ENCODE results near the gene PIGL.
A peak's percentile ranks its signal among the peaks of the same experiment; 100 is the strongest.
"Not testable (repeated sequence)": the region's sequence is repeated elsewhere in the genome, so short reads cannot be mapped to it uniquely, and the experiment has no call there.

The PIGL gene

GRCh38 chr17:16217002-16217635 lies at the start of gene PIGL:
Gene PIGL (plus strand): TSS chr17:16217210. CDS start chr17:16217227, 17 bp downstream.
- no peaks in the 10 kb centered on the region for H3K27me3 ChIP-seq (ENCODE audit: low read depth, low read length)
- peaks cover 0 to 23% of the 10 kb centered on the region in 2 donors for H3K4me1 ChIP-seq (ENCODE audit: control insufficient read depth in 1 of 2, insufficient read depth in 2 of 2, low read length in 2 of 2)
- peak within 1 kb of the TSS; percentile 94 for H3K27ac ChIP-seq (ENCODE audit: low read length)
- no peaks in the 10 kb centered on the region for H3K9me3 ChIP-seq (ENCODE audit: control insufficient read depth in 1 of 2, low read length in 2 of 2)
- peak within 1 kb of the TSS; percentile 95 to 100 for H3K4me3 ChIP-seq (ENCODE audit: low read depth in 1 of 2, low read length in 2 of 2)
- no peaks in the 10 kb centered on the region for H3K36me3 ChIP-seq (ENCODE audit: control insufficient read depth in 1 of 2, insufficient read depth in 2 of 2, low read length in 2 of 2)

GRCh38 chr17:16171613-16172012 lies 45.4 kb upstream of the PIGL start:
- Histone ChIP-seq H3K4me1 (ENCODE audit: control insufficient read depth in 1 of 2, insufficient read depth in 2 of 2, low read length in 2 of 2) (no peaks in the 10 kb centered on the region), H3K4me3 (ENCODE audit: low read depth in 1 of 2, low read length in 2 of 2) (no peak overlapping the region), H3K27ac (ENCODE audit: low read length) (no peak overlapping the region), H3K9me3 (ENCODE audit: control insufficient read depth in 1 of 2, low read length in 2 of 2) (no peaks in the 10 kb centered on the region), H3K27me3 (ENCODE audit: low read depth, low read length) (no peaks in the 10 kb centered on the region), H3K36me3 (ENCODE audit: control insufficient read depth in 1 of 2, insufficient read depth in 2 of 2, low read length in 2 of 2) (peaks cover 0 to 6% of the 10 kb centered on the region in 2 donors)

- no peak overlapping the region for H3K27ac ChIP-seq (ENCODE audit: low read length)
Measured at GRCh38 chr17:16178836-16179235, 38.2 kb upstream of the PIGL start.

GRCh38 chr17:16181581-16181980 lies 35.4 kb upstream of the PIGL start:
- H3K4me3 ChIP-seq (ENCODE audit: low read depth in 1 of 2, low read length in 2 of 2) = no peak overlapping the region
- H3K4me1 ChIP-seq (ENCODE audit: control insufficient read depth in 1 of 2, insufficient read depth in 2 of 2, low read length in 2 of 2) = no peaks in the 10 kb centered on the region
- H3K27ac ChIP-seq (ENCODE audit: low read length) = no peak overlapping the region
- H3K9me3 ChIP-seq (ENCODE audit: control insufficient read depth in 1 of 2, low read length in 2 of 2) = no peaks in the 10 kb centered on the region
- H3K27me3 ChIP-seq (ENCODE audit: low read depth, low read length) = no peaks in the 10 kb centered on the region
- H3K36me3 ChIP-seq (ENCODE audit: control insufficient read depth in 1 of 2, insufficient read depth in 2 of 2, low read length in 2 of 2) = peaks cover 6 to 14% of the 10 kb centered on the region in 2 donors

More at GRCh38 chr17:16178836-16179235, 38.2 kb upstream of the PIGL start:
- Histone ChIP-seq H3K4me3 (ENCODE audit: low read depth in 1 of 2, low read length in 2 of 2) (no peak overlapping the region), H3K4me1 (ENCODE audit: control insufficient read depth in 1 of 2, insufficient read depth in 2 of 2, low read length in 2 of 2) (no peaks in the 10 kb centered on the region), H3K27me3 (ENCODE audit: low read depth, low read length) (no peaks in the 10 kb centered on the region), H3K9me3 (ENCODE audit: control insufficient read depth in 1 of 2, low read length in 2 of 2) (no peaks in the 10 kb centered on the region), H3K36me3 (ENCODE audit: control insufficient read depth in 1 of 2, insufficient read depth in 2 of 2, low read length in 2 of 2) (peaks cover 0 to 1% of the 10 kb centered on the region in 2 donors)

GRCh38 chr17:16187642-16188041 lies 29.4 kb upstream of the PIGL start:
- no peak overlapping the region for H3K27ac ChIP-seq (ENCODE audit: low read length)
- no peak overlapping the region for H3K4me3 ChIP-seq (ENCODE audit: low read depth in 1 of 2, low read length in 2 of 2)
- H3K9me3 ChIP-seq (ENCODE audit: control insufficient read depth in 1 of 2, low read length in 2 of 2) = no peaks in the 10 kb centered on the region
- peaks cover 9 to 18% of the 10 kb centered on the region in 2 donors for H3K36me3 ChIP-seq (ENCODE audit: control insufficient read depth in 1 of 2, insufficient read depth in 2 of 2, low read length in 2 of 2)
- peaks cover 0 to 12% of the 10 kb centered on the region in 2 donors for H3K4me1 ChIP-seq (ENCODE audit: control insufficient read depth in 1 of 2, insufficient read depth in 2 of 2, low read length in 2 of 2)
- H3K27me3 ChIP-seq (ENCODE audit: low read depth, low read length) = no peaks in the 10 kb centered on the region

- H3K27me3 ChIP-seq (ENCODE audit: low read depth, low read length) = no peaks in the 10 kb centered on the region
- H3K27ac ChIP-seq (ENCODE audit: low read length) = no peak overlapping the region
- no peak overlapping the region for H3K4me3 ChIP-seq (ENCODE audit: low read depth in 1 of 2, low read length in 2 of 2)
- no peaks in the 10 kb centered on the region for H3K9me3 ChIP-seq (ENCODE audit: control insufficient read depth in 1 of 2, low read length in 2 of 2)
- H3K36me3 ChIP-seq (ENCODE audit: control insufficient read depth in 1 of 2, insufficient read depth in 2 of 2, low read length in 2 of 2) = peaks cover 12 to 16% of the 10 kb centered on the region in 2 donors
- H3K4me1 ChIP-seq (ENCODE audit: control insufficient read depth in 1 of 2, insufficient read depth in 2 of 2, low read length in 2 of 2) = peaks cover 0 to 12% of the 10 kb centered on the region in 2 donors
Measured at GRCh38 chr17:16189791-16190348, 27.1 kb upstream of the PIGL start.

- H3K36me3 ChIP-seq (ENCODE audit: control insufficient read depth in 1 of 2, insufficient read depth in 2 of 2, low read length in 2 of 2) = peaks cover 6 to 14% of the 10 kb centered on the region in 2 donors
- H3K4me1 ChIP-seq (ENCODE audit: control insufficient read depth in 1 of 2, insufficient read depth in 2 of 2, low read length in 2 of 2) = peaks cover 0 to 12% of the 10 kb centered on the region in 2 donors
- H3K9me3 ChIP-seq (ENCODE audit: control insufficient read depth in 1 of 2, low read length in 2 of 2) = no peaks in the 10 kb centered on the region
- H3K27ac ChIP-seq (ENCODE audit: low read length) = no peak overlapping the region
- no peak overlapping the region for H3K4me3 ChIP-seq (ENCODE audit: low read depth in 1 of 2, low read length in 2 of 2)
- no peaks in the 10 kb centered on the region for H3K27me3 ChIP-seq (ENCODE audit: low read depth, low read length)
Measured at GRCh38 chr17:16190703-16191360, 26.2 kb upstream of the PIGL start.

GRCh38 chr17:16191604-16192003 lies 25.4 kb upstream of the PIGL start:
- peaks cover 6 to 11% of the 10 kb centered on the region in 2 donors for H3K36me3 ChIP-seq (ENCODE audit: control insufficient read depth in 1 of 2, insufficient read depth in 2 of 2, low read length in 2 of 2)
- H3K4me3 ChIP-seq (ENCODE audit: low read depth in 1 of 2, low read length in 2 of 2) = no peak overlapping the region
- no peaks in the 10 kb centered on the region for H3K27me3 ChIP-seq (ENCODE audit: low read depth, low read length)
- peaks cover 0 to 12% of the 10 kb centered on the region in 2 donors for H3K4me1 ChIP-seq (ENCODE audit: control insufficient read depth in 1 of 2, insufficient read depth in 2 of 2, low read length in 2 of 2)
- no peak overlapping the region for H3K27ac ChIP-seq (ENCODE audit: low read length)
- no peaks in the 10 kb centered on the region for H3K9me3 ChIP-seq (ENCODE audit: control insufficient read depth in 1 of 2, low read length in 2 of 2)

- H3K27ac ChIP-seq (ENCODE audit: low read length); H3K27me3 ChIP-seq (ENCODE audit: low read depth, low read length); H3K4me3 ChIP-seq (ENCODE audit: low read depth in 1 of 2, low read length in 2 of 2); H3K9me3 ChIP-seq (ENCODE audit: control insufficient read depth in 1 of 2, low read length in 2 of 2): not testable (repeated sequence)
- Histone ChIP-seq H3K36me3 (ENCODE audit: control insufficient read depth in 1 of 2, insufficient read depth in 2 of 2, low read length in 2 of 2) (peaks cover 6 to 11% of the 10 kb centered on the region in 2 donors), H3K4me1 (ENCODE audit: control insufficient read depth in 1 of 2, insufficient read depth in 2 of 2, low read length in 2 of 2) (peaks cover 0 to 18% of the 10 kb centered on the region in 2 donors)
Measured at GRCh38 chr17:16194307-16194835, 22.6 kb upstream of the PIGL start.

GRCh38 chr17:16197276-16197675 lies 19.7 kb upstream of the PIGL start:
- no peak overlapping the region for H3K27ac ChIP-seq (ENCODE audit: low read length)
- peaks cover 0 to 18% of the 10 kb centered on the region in 2 donors for H3K4me1 ChIP-seq (ENCODE audit: control insufficient read depth in 1 of 2, insufficient read depth in 2 of 2, low read length in 2 of 2)
- H3K36me3 ChIP-seq (ENCODE audit: control insufficient read depth in 1 of 2, insufficient read depth in 2 of 2, low read length in 2 of 2) = peaks cover 3 to 7% of the 10 kb centered on the region in 2 donors
- no peak overlapping the region for H3K4me3 ChIP-seq (ENCODE audit: low read depth in 1 of 2, low read length in 2 of 2)
- no peaks in the 10 kb centered on the region for H3K27me3 ChIP-seq (ENCODE audit: low read depth, low read length)
- H3K9me3 ChIP-seq (ENCODE audit: control insufficient read depth in 1 of 2, low read length in 2 of 2) = no peaks in the 10 kb centered on the region

GRCh38 chr17:16199093-16199492 lies 17.9 kb upstream of the PIGL start:
- Histone ChIP-seq H3K36me3 (ENCODE audit: control insufficient read depth in 1 of 2, insufficient read depth in 2 of 2, low read length in 2 of 2) (peaks cover 0 to 3% of the 10 kb centered on the region in 2 donors), H3K4me1 (ENCODE audit: control insufficient read depth in 1 of 2, insufficient read depth in 2 of 2, low read length in 2 of 2) (peaks cover 0 to 24% of the 10 kb centered on the region in 2 donors), H3K9me3 (ENCODE audit: control insufficient read depth in 1 of 2, low read length in 2 of 2) (no peaks in the 10 kb centered on the region), H3K27me3 (ENCODE audit: low read depth, low read length) (no peaks in the 10 kb centered on the region), H3K27ac (ENCODE audit: low read length) (no peak overlapping the region), H3K4me3 (ENCODE audit: low read depth in 1 of 2, low read length in 2 of 2) (no peak overlapping the region)

Data from muscle layer of duodenum (tissue), 2 donors.